Liver (tissue), 9 donors: ENCODE data around the gene AHNAK2. TPM values are rescaled to one million over a fixed set of nuclear protein-coding genes. Genes with fewer than 3 reads are reported as not detected.

ENCODE experiments used
- DNase-seq: peaks from one replicate; pipeline ENCODE4 v3.0.0-alpha.2; 2017; ENCODE audit warnings: low spot score
- H3K27ac ChIP-seq, 2 donors: one replicate each; pipeline ENCODE4 v1.7.0; 2013; ENCODE audit warnings: inconsistent platforms in 2 of 2, low read length in 2 of 2, control low read depth in 1 of 2, low read depth in 1 of 2, mild to moderate bottlenecking in 1 of 2
- H3K27me3 ChIP-seq, 4 donors: one replicate each; pipeline versions ENCODE4 v1.6.1 to v1.7.0; 2013; ENCODE audit warnings: low read length in 3 of 4, inconsistent platforms in 1 of 4, mild to moderate bottlenecking in 1 of 4, moderate library complexity in 1 of 4; ENCODE audit not compliant: control insufficient read depth in 4 of 4, insufficient read depth in 4 of 4
- H3K36me3 ChIP-seq, 4 donors: one replicate each; pipeline versions ENCODE4 v1.6.1 to v1.7.0; 2013; ENCODE audit warnings: low read length in 3 of 4, mild to moderate bottlenecking in 3 of 4, low read depth in 1 of 4, moderate library complexity in 1 of 4; ENCODE audit not compliant: control insufficient read depth in 4 of 4, insufficient read depth in 3 of 4
- H3K4me1 ChIP-seq, 4 donors: one replicate each; pipeline versions ENCODE4 v1.6.1 to v1.7.0; 2013; ENCODE audit warnings: low read length in 3 of 4, mild to moderate bottlenecking in 3 of 4, moderate library complexity in 1 of 4; ENCODE audit not compliant: control insufficient read depth in 4 of 4, insufficient read depth in 4 of 4
- H3K4me3 ChIP-seq, 3 donors: one replicate each; pipeline versions ENCODE4 v1.6.1 to v1.7.0; 2013; ENCODE audit warnings: low read length in 3 of 3, control low read depth in 1 of 3, low read depth in 1 of 3, mild to moderate bottlenecking in 1 of 3
- H3K9ac ChIP-seq, 2 donors: one replicate each; pipeline ENCODE4 v1.7.0; 2013; ENCODE audit warnings: low read length in 2 of 2, mild to moderate bottlenecking in 2 of 2, moderate library complexity in 2 of 2, control low read depth in 1 of 2, low read depth in 1 of 2
- H3K9me3 ChIP-seq, 4 donors: one replicate each; pipeline versions ENCODE4 v1.6.1 to v1.7.0; 2013; ENCODE audit warnings: low read length in 3 of 4; ENCODE audit not compliant: control insufficient read depth in 4 of 4
- EGR1 ChIP-seq, 2 donors: IDR thresholded peaks; 2 replicates each; pipeline ENCODE4 v1.6.1; 2016 to 2018; ENCODE audit warnings: antibody characterized with exemption in 2 of 2, low read depth in 2 of 2
- FOXA1 ChIP-seq: IDR thresholded peaks from 2 replicates; pipeline ENCODE4 v1.6.1; 2016; ENCODE audit warnings: antibody characterized with exemption
- FOXA2 ChIP-seq: IDR thresholded peaks from 2 replicates; pipeline ENCODE4 v1.6.1; 2016; ENCODE audit warnings: antibody characterized with exemption
- GABPA ChIP-seq, 2 donors: IDR thresholded peaks in 1 of 2; conservative IDR thresholded peaks in 1 of 2; 2 replicates each; pipeline ENCODE4 v1.6.1; 2016; ENCODE audit warnings: antibody characterized with exemption in 2 of 2, mild to moderate bottlenecking in 1 of 2, moderate library complexity in 1 of 2
- HNF4A ChIP-seq, 2 donors: conservative IDR thresholded peaks; 2 replicates each; pipeline ENCODE4 v1.6.1; 2016; ENCODE audit warnings: antibody characterized with exemption in 2 of 2, mild to moderate bottlenecking in 2 of 2
- HNF4G ChIP-seq: IDR thresholded peaks from 2 replicates; pipeline ENCODE4 v1.6.1; 2016; ENCODE audit warnings: antibody characterized with exemption
- JUND ChIP-seq, 2 donors: IDR thresholded peaks; 2 replicates each; pipeline ENCODE4 v1.6.1; 2016; ENCODE audit warnings: antibody characterized with exemption in 2 of 2
- NR2F2 ChIP-seq: IDR thresholded peaks from 2 replicates; pipeline ENCODE4 v1.6.1; 2016; ENCODE audit warnings: antibody characterized with exemption
- RAD21 ChIP-seq, 2 donors: IDR thresholded peaks; 2 replicates each; pipeline ENCODE4 v1.6.1; 2016; ENCODE audit warnings: antibody characterized with exemption in 2 of 2, mild to moderate bottlenecking in 2 of 2
- RXRA ChIP-seq, 2 donors: IDR thresholded peaks; 2 replicates each; pipeline ENCODE4 v1.6.1; 2017 to 2018; ENCODE audit warnings: antibody characterized with exemption in 2 of 2, mild to moderate bottlenecking in 1 of 2
- SP1 ChIP-seq: IDR thresholded peaks from 2 replicates; pipeline ENCODE4 v1.6.1; 2018; ENCODE audit warnings: antibody characterized with exemption, mild to moderate bottlenecking
- TAF1 ChIP-seq: conservative IDR thresholded peaks from 2 replicates; pipeline ENCODE4 v1.6.1; 2016; ENCODE audit warnings: antibody characterized with exemption, mild to moderate bottlenecking
- YY1 ChIP-seq: IDR thresholded peaks from 2 replicates; pipeline ENCODE4 v1.6.1; 2016; ENCODE audit warnings: antibody characterized with exemption, mild to moderate bottlenecking
- WGBS: extraction: QIAGEN DNeasy Blood & Tissue Kit; methylation state at CpG from one replicate; pipeline ENCODE4 v1.1.7; 2013; 5-methylcytosine and 5-hydroxymethylcytosine counted together
- polyA plus RNA-seq, 2 donors: library from polyadenylated mRNA; stranded (reverse) in 1 of 2; unstranded in 1 of 2; fragments of 200-250 nt in 1 of 2; fragments of >200 nt in 1 of 2; fragmentation: Nextera tagmentation in 1 of 2; extraction: Ambion mirVana in 1 of 2; gene quantifications; one replicate each; pipeline versions ENCODE4 v1.2.1 to v1.2.3, GENCODE V29; 2013 to 2015
- total RNA-seq, 2 donors: library from RNA; depleted of rRNA; stranded (reverse); fragments of >200 nt; gene quantifications; one replicate each; pipeline ENCODE4 v1.2.3, GENCODE V29; 2014
- TF ChIP-seq, protein P1 (sequence below): IDR thresholded peaks from 2 replicates; pipeline ENCODE4 v1.6.1; 2016; ENCODE audit warnings: antibody characterized with exemption
- TF ChIP-seq, protein P2 (sequence below): IDR thresholded peaks from 2 replicates; pipeline ENCODE4 v1.6.1; 2016; ENCODE audit warnings: antibody characterized with exemption
- TF ChIP-seq, protein P3 (sequence below): IDR thresholded peaks from 2 replicates; pipeline ENCODE4 v1.6.1; 2016; ENCODE audit warnings: antibody characterized with exemption, mild to moderate bottlenecking
- TF ChIP-seq, protein P4 (sequence below): IDR thresholded peaks from 2 replicates; pipeline ENCODE4 v1.6.1; 2016; ENCODE audit warnings: antibody characterized with exemption
- TF ChIP-seq, protein P5 (sequence below): fragments of 150-350 bp; IDR thresholded peaks from 2 replicates; pipeline ENCODE4 v1.5.1; 2017; ENCODE audit warnings: improper control_type of control experiment, low read depth, low read length; ENCODE audit not compliant: missing input control
- donor health status: healthy.
- donor health status: healthy.
- donor health status: healthy.
- donor health status: healthy.
- donor health status: healthy.

Gene AHNAK2
- total and polyA plus RNA-seq, 4 donors = 0.05 to 2.6 (median 1.2) TPM

DNA sequence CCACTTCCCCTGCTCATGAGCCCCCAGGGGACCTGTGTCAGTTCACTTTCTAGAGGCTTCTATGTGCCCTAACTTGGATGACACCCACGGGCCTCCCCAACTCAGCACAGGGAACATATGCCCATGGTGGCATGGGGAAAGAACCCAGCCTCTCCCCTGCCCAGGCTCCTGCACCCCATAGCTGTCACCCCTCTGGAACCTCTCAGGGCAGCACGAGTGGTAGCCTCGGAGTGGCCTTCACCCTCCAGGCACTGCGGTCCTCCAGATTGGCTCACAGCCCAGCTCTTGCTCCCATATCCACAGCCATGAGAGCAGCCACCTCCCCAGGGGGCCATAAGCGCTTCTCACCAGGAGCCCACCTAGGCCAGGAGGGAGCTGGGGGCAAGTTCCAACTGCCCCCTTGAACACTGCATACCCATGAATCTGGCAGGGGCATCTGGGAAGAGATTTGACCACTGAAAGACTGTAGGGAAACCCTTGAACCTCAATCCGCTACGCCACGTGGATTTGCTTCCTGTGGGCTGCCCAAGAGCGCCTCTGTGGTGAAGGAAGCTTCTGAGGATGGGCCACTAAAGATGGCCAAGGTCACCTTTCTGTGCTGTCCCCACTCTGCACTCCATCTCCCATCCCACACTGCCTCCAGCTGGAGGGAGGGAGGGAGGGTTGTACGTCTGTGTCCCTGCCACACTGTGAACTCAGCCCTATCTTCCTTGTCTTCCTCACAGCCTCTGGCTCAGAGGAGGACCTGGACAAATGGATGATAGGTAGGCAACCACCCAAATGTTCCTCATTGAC lies 41.6 kb downstream of the AHNAK2 start (continued):
- TF ChIP-seq HNF4A (conservative IDR thresholded peaks at IDR 0.05) (no peak), GABPA (IDR thresholded peaks at IDR 0.05 in 1 of 2, conservative IDR thresholded peaks at IDR 0.05 in 1 of 2) (no peak), EGR1 (IDR thresholded peaks at IDR 0.05; ENCODE audit: low read depth in 2 of 2) (no peak), TAF1 (no peak), YY1 (no peak), RXRA (IDR thresholded peaks at IDR 0.05) (no peak)
- TF ChIP-seq, protein P1, sequence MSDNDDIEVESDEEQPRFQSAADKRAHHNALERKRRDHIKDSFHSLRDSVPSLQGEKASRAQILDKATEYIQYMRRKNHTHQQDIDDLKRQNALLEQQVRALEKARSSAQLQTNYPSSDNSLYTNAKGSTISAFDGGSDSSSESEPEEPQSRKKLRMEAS = no peak

DNA sequence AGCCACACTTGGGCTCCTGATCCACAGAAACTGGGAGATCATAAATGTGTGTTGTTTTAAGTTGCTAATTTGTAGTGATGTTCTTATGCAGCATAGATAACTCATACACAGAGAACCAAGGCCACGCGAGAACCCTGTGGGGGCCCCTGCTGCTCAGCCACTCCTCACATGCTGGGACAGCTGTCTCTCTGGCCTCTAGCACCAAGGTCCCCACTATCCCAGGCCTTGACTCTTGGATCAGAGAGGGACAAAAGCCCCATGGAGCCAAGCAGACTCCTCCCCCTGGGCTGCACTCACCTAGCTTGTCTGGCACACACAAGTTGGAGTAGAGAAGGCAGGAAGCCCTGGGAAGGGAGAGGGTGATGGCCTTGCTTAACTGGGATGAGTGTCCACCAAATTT lies 42.2 kb downstream of the AHNAK2 start:
- H3K9ac ChIP-seq = no peak overlapping the region
- peaks cover 0 to 3% (median 0%) of the 10 kb centered on the region in 4 donors for H3K27me3 ChIP-seq

More for the DNA sequence above, 42.2 kb downstream of the AHNAK2 start:
- TF ChIP-seq HNF4G (no peak), SP1 (no peak), RAD21 (IDR thresholded peaks at IDR 0.05) (no peak), HNF4A (conservative IDR thresholded peaks at IDR 0.05) (no peak), RXRA (IDR thresholded peaks at IDR 0.05) (no peak), FOXA2 (no peak), YY1 (no peak), GABPA (IDR thresholded peaks at IDR 0.05 in 1 of 2, conservative IDR thresholded peaks at IDR 0.05 in 1 of 2) (no peak), EGR1 (IDR thresholded peaks at IDR 0.05; ENCODE audit: low read depth in 2 of 2) (no peak), TAF1 (no peak), NR2F2 (no peak), JUND (IDR thresholded peaks at IDR 0.05) (no peak), FOXA1 (no peak)
- TF ChIP-seq, protein P2, sequence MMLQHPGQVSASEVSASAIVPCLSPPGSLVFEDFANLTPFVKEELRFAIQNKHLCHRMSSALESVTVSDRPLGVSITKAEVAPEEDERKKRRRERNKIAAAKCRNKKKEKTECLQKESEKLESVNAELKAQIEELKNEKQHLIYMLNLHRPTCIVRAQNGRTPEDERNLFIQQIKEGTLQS = no peak
- TF ChIP-seq, protein P3, sequence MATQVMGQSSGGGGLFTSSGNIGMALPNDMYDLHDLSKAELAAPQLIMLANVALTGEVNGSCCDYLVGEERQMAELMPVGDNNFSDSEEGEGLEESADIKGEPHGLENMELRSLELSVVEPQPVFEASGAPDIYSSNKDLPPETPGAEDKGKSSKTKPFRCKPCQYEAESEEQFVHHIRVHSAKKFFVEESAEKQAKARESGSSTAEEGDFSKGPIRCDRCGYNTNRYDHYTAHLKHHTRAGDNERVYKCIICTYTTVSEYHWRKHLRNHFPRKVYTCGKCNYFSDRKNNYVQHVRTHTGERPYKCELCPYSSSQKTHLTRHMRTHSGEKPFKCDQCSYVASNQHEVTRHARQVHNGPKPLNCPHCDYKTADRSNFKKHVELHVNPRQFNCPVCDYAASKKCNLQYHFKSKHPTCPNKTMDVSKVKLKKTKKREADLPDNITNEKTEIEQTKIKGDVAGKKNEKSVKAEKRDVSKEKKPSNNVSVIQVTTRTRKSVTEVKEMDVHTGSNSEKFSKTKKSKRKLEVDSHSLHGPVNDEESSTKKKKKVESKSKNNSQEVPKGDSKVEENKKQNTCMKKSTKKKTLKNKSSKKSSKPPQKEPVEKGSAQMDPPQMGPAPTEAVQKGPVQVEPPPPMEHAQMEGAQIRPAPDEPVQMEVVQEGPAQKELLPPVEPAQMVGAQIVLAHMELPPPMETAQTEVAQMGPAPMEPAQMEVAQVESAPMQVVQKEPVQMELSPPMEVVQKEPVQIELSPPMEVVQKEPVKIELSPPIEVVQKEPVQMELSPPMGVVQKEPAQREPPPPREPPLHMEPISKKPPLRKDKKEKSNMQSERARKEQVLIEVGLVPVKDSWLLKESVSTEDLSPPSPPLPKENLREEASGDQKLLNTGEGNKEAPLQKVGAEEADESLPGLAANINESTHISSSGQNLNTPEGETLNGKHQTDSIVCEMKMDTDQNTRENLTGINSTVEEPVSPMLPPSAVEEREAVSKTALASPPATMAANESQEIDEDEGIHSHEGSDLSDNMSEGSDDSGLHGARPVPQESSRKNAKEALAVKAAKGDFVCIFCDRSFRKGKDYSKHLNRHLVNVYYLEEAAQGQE = no peak
- TF ChIP-seq, protein P4, sequence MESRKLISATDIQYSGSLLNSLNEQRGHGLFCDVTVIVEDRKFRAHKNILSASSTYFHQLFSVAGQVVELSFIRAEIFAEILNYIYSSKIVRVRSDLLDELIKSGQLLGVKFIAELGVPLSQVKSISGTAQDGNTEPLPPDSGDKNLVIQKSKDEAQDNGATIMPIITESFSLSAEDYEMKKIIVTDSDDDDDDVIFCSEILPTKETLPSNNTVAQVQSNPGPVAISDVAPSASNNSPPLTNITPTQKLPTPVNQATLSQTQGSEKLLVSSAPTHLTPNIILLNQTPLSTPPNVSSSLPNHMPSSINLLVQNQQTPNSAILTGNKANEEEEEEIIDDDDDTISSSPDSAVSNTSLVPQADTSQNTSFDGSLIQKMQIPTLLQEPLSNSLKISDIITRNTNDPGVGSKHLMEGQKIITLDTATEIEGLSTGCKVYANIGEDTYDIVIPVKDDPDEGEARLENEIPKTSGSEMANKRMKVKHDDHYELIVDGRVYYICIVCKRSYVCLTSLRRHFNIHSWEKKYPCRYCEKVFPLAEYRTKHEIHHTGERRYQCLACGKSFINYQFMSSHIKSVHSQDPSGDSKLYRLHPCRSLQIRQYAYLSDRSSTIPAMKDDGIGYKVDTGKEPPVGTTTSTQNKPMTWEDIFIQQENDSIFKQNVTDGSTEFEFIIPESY = no peak
- TF ChIP-seq, protein P1 = no peak
- TF ChIP-seq, protein P5, sequence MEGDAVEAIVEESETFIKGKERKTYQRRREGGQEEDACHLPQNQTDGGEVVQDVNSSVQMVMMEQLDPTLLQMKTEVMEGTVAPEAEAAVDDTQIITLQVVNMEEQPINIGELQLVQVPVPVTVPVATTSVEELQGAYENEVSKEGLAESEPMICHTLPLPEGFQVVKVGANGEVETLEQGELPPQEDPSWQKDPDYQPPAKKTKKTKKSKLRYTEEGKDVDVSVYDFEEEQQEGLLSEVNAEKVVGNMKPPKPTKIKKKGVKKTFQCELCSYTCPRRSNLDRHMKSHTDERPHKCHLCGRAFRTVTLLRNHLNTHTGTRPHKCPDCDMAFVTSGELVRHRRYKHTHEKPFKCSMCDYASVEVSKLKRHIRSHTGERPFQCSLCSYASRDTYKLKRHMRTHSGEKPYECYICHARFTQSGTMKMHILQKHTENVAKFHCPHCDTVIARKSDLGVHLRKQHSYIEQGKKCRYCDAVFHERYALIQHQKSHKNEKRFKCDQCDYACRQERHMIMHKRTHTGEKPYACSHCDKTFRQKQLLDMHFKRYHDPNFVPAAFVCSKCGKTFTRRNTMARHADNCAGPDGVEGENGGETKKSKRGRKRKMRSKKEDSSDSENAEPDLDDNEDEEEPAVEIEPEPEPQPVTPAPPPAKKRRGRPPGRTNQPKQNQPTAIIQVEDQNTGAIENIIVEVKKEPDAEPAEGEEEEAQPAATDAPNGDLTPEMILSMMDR = no peak
- 83% methylated on average over 2 of the region's 2 CpGs for WGBS
- no peak for DNase-seq
- Histone ChIP-seq H3K27ac (no peak overlapping the region), H3K36me3 (no peaks in the 10 kb centered on the region), H3K4me3 (no peak overlapping the region), H3K9me3 (no peaks in the 10 kb centered on the region), H3K4me1 (peaks cover 0 to 6% (median 3%) of the 10 kb centered on the region in 4 donors)
